Endothelial cell (in vitro differentiated cells): ENCODE data around the gene CNTN4. TPM values are rescaled to one million over a fixed set of nuclear protein-coding genes. Genes with fewer than 3 reads are reported as not detected.
"Not testable (repeated sequence)": the region's sequence is repeated elsewhere in the genome, so short reads cannot be mapped to it uniquely, and the experiment has no call there.

Experiments used
- DNase-seq: peaks from one replicate; pipeline ENCODE4 v3.0.0; 2021; ENCODE audit warnings: low spot score
- H3K27ac Mint-ChIP-seq: one replicate; pipeline ENCODE4 v1.8.0; 2021; ENCODE audit warnings: mixed read lengths, inconsistent platforms; ENCODE audit not compliant: unreplicated experiment
- H3K27me3 Mint-ChIP-seq: one replicate; pipeline ENCODE4 v1.8.0; 2021; ENCODE audit warnings: mild to moderate bottlenecking, moderate library complexity, mixed read lengths, inconsistent platforms; ENCODE audit not compliant: unreplicated experiment
- H3K36me3 Mint-ChIP-seq: one replicate; pipeline ENCODE4 v1.8.0; 2021; ENCODE audit warnings: mild to moderate bottlenecking, low read depth, mixed read lengths, inconsistent platforms; ENCODE audit not compliant: unreplicated experiment
- H3K4me1 Mint-ChIP-seq: one replicate; pipeline ENCODE4 v1.8.0; 2021; ENCODE audit warnings: mild to moderate bottlenecking, mixed read lengths, inconsistent platforms; ENCODE audit not compliant: unreplicated experiment
- H3K4me3 Mint-ChIP-seq: one replicate; pipeline ENCODE4 v1.8.0; 2021; ENCODE audit warnings: mild to moderate bottlenecking, mixed read lengths, inconsistent platforms; ENCODE audit not compliant: unreplicated experiment
- H3K9me3 Mint-ChIP-seq: one replicate; pipeline ENCODE4 v1.8.0; 2021; ENCODE audit warnings: mixed read lengths, inconsistent platforms; ENCODE audit not compliant: unreplicated experiment
- total RNA-seq: library from RNA; stranded (reverse); fragmentation: NEBNext Ultra II Directional; extraction: Animal tissue kit (Norgen Biotek cat#: 25700); gene quantifications from one replicate; pipeline ENCODE4 v1.2.1, GENCODE V29; 2021; ENCODE audit not compliant: unreplicated experiment
- TF ChIP-seq, protein P1 (sequence below): fragments of 200-600 bp; sonication (generic); IDR thresholded peaks from one replicate; pipeline ENCODE4 v1.5.0; 2021; ENCODE audit warnings: antibody characterized with exemption; ENCODE audit not compliant: unreplicated experiment

The CNTN4 gene
- total RNA-seq, 1 donor from 2014 or later = not detected

GRCh38 chr3:2908693-2909351 is 810.2 kb downstream of the CNTN4 start:
- no peaks in the 10 kb centered on the region for H3K36me3 Mint-ChIP-seq
- no peak overlapping the region for H3K4me3 Mint-ChIP-seq
- no peaks in the 10 kb centered on the region for H3K4me1 Mint-ChIP-seq
- no peak overlapping the region for H3K27ac Mint-ChIP-seq
- H3K27me3 Mint-ChIP-seq = no peaks in the 10 kb centered on the region
- DNase-seq = no peak
- TF ChIP-seq, protein P1, sequence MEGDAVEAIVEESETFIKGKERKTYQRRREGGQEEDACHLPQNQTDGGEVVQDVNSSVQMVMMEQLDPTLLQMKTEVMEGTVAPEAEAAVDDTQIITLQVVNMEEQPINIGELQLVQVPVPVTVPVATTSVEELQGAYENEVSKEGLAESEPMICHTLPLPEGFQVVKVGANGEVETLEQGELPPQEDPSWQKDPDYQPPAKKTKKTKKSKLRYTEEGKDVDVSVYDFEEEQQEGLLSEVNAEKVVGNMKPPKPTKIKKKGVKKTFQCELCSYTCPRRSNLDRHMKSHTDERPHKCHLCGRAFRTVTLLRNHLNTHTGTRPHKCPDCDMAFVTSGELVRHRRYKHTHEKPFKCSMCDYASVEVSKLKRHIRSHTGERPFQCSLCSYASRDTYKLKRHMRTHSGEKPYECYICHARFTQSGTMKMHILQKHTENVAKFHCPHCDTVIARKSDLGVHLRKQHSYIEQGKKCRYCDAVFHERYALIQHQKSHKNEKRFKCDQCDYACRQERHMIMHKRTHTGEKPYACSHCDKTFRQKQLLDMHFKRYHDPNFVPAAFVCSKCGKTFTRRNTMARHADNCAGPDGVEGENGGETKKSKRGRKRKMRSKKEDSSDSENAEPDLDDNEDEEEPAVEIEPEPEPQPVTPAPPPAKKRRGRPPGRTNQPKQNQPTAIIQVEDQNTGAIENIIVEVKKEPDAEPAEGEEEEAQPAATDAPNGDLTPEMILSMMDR = no peak
- peaks cover 7% of the 10 kb centered on the region for H3K9me3 Mint-ChIP-seq

- Mint-ChIP-seq H3K4me3 (no peak overlapping the region), H3K27ac (no peak overlapping the region), H3K36me3 (no peaks in the 10 kb centered on the region), H3K9me3 (peaks cover 12% of the 10 kb centered on the region), H3K4me1 (no peaks in the 10 kb centered on the region), H3K27me3 (no peaks in the 10 kb centered on the region)
- no peak for DNase-seq
- TF ChIP-seq, protein P1 = no peak
These were observed 812.3 kb downstream of the CNTN4 start for GRCh38 chr3:2910997-2911396.

DNA sequence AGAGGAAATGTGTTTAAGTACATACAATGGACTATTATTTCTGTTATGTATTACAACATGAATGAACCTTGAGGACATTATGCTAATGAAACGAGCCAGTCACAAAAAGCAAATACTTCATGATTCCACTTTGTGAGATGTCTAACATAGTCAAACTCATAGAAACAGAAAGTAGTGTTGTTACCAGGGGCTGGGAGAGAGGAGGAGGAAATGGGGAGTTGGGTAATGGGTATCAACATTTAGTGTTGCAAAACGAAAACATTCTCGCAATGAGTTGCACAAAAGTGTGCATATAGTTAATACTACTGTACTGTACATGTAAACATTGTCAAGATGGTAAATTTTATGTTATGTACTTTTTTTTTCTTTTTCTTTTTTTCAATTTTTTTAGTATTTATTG is 817.2 kb downstream of the CNTN4 start:
- Mint-ChIP-seq H3K27me3 (peaks cover 1% of the 10 kb centered on the region), H3K9me3 (peaks cover 25% of the 10 kb centered on the region)

GRCh38 chr3:2916640-2917039 is 818.0 kb downstream of the CNTN4 start:
- H3K36me3 Mint-ChIP-seq, H3K4me3 Mint-ChIP-seq, H3K4me1 Mint-ChIP-seq, H3K27ac Mint-ChIP-seq, H3K27me3 Mint-ChIP-seq, DNase-seq: not testable (repeated sequence)
- peaks cover 25% of the 10 kb centered on the region for H3K9me3 Mint-ChIP-seq

More for the DNA sequence above, 817.2 kb downstream of the CNTN4 start:
- no peaks in the 10 kb centered on the region for H3K4me1 Mint-ChIP-seq
- TF ChIP-seq, protein P1 = no peak
- no peak for DNase-seq
- H3K36me3 Mint-ChIP-seq = peaks cover 3% of the 10 kb centered on the region
- H3K27ac Mint-ChIP-seq = no peak overlapping the region
- no peak overlapping the region for H3K4me3 Mint-ChIP-seq

- H3K4me3 Mint-ChIP-seq = no peak overlapping the region
- no peak for DNase-seq
- peaks cover 1% of the 10 kb centered on the region for H3K27me3 Mint-ChIP-seq
- H3K9me3 Mint-ChIP-seq = peaks cover 29% of the 10 kb centered on the region
- no peaks in the 10 kb centered on the region for H3K4me1 Mint-ChIP-seq
- TF ChIP-seq, protein P1 = no peak
- no peak overlapping the region for H3K27ac Mint-ChIP-seq
- H3K36me3 Mint-ChIP-seq = peaks cover 3% of the 10 kb centered on the region
These were observed 821.4 kb downstream of the CNTN4 start for GRCh38 chr3:2920103-2920502.
